HCT116 (cell line): ENCODE measurements around the gene CNTNAP2. TPM values are rescaled to one million over a fixed set of nuclear protein-coding genes. Genes with fewer than 3 reads are reported as not detected.

ENCODE experiments used
- ATAC-seq: fragments of 200-7000 bp; cut with Tn5 transposase; 2 replicates; pipeline ENCODE4 v1.9.1; 2020; ENCODE audit warnings: mild to moderate bottlenecking, moderate library complexity
- BruUV-seq: library from RNA; stranded (reverse); fragments of 400-500 nt; replicated peaks from 2 replicates; lab custom pipeline; 2021; lab: Mats Ljungman, UMichigan
- CTCF ChIA-PET: fragments of 300-600 bp; sonication (Branson Sonifier 250); formaldehyde crosslinking; loops from one replicate; lab custom pipeline; 2021; ENCODE audit warnings: antibody characterized with exemption; lab: Charles Lee
- POLR2A ChIA-PET: fragments of 300-600, 350-600 bp; sonication (Branson Sonifier 250); formaldehyde crosslinking; loops from one replicate; lab custom pipeline; 2021; ENCODE audit warnings: antibody characterized with exemption; lab: Charles Lee
- RAD21 ChIA-PET, 2 experiments: fragments of 300-600 bp; sonication (Branson Sonifier 250); formaldehyde crosslinking; loops; one replicate each; lab custom pipeline; 2023; ENCODE audit warnings: low total read pairs in 2 of 2; ENCODE audit not compliant: uncharacterized antibody in 2 of 2, unreplicated experiment in 2 of 2, low non-redundant PET in 1 of 2; lab: Charles Lee
- DNase-seq: peaks from one replicate; pipeline ENCODE4 v3.0.0-alpha.2; 2010; ENCODE audit warnings: low read depth, low spot score
- H2AFZ ChIP-seq: fragments of 200-600 bp; shearing (Covaris generic), sonication (generic); 2 replicates; pipeline ENCODE4 v1.6.1; 2017; ENCODE audit warnings: low read depth, mixed run types, mixed read lengths, antibody characterized with exemption, low read length; ENCODE audit not compliant: poor library complexity, severe bottlenecking
- H3K27ac ChIP-seq: 2 replicates; pipeline ENCODE4 v1.5.1; 2012; ENCODE audit warnings: low read depth, low read length
- H3K27me3 ChIP-seq: fragments of 200-600 bp; sonication (generic); 2 replicates; pipeline ENCODE4 v1.6.1; 2016; ENCODE audit warnings: mixed run types, low read length, mixed read lengths; ENCODE audit not compliant: insufficient read depth
- H3K36me3 ChIP-seq, 2 experiments: fragments of 200-500 bp in 1 of 2; fragments of 200-600 bp in 1 of 2; sonication (Bioruptor generic) in 1 of 2; sonication (generic) in 1 of 2; 2 replicates each; pipeline versions ENCODE4 v1.5.1 to v1.6.1; 2014 to 2016; ENCODE audit warnings: low read length in 2 of 2, inconsistent platforms in 1 of 2, mixed read lengths in 1 of 2, mixed run types in 1 of 2; ENCODE audit not compliant: insufficient read depth in 2 of 2, control insufficient read depth in 1 of 2
- H3K4me1 ChIP-seq, 2 experiments: fragments of 200-600 bp in 1 of 2; sonication (generic) in 1 of 2; 2 replicates each; pipeline versions ENCODE4 v1.5.1 to v1.6.1; 2012 to 2017; ENCODE audit warnings: low read length in 2 of 2, inconsistent platforms in 1 of 2, mild to moderate bottlenecking in 1 of 2, mixed read lengths in 1 of 2, mixed run types in 1 of 2, moderate library complexity in 1 of 2; ENCODE audit not compliant: insufficient read depth in 2 of 2, control insufficient read depth in 1 of 2
- H3K4me2 ChIP-seq: fragments of 200-600 bp; sonication (generic); 2 replicates; pipeline ENCODE4 v1.6.1; 2017; ENCODE audit warnings: mixed run types, low read length, mixed read lengths
- H3K4me3 ChIP-seq, 2 experiments: fragments of 200-600 bp in 1 of 2; sonication (generic) in 1 of 2; replicated peaks in 1 of 2; 2 replicates each; pipeline ENCODE4 v1.5.1; 2011 to 2016; ENCODE audit warnings: low read length in 2 of 2, control low read depth in 1 of 2, low read depth in 1 of 2, mild to moderate bottlenecking in 1 of 2, mixed read lengths in 1 of 2, mixed run types in 1 of 2
- H3K79me2 ChIP-seq: fragments of 200-600 bp; sonication (generic); 2 replicates; pipeline ENCODE4 v1.6.1; 2017; ENCODE audit warnings: mild to moderate bottlenecking, mixed run types, low read length, moderate library complexity, mixed read lengths; ENCODE audit not compliant: insufficient read depth
- H3K9ac ChIP-seq: fragments of 200-600 bp; sonication (generic); 2 replicates; pipeline ENCODE4 v1.6.1; 2016; ENCODE audit warnings: low read length, mixed read lengths
- H3K9me2 ChIP-seq: fragments of 200-600 bp; sonication (generic), shearing (Covaris generic); 2 replicates; pipeline ENCODE4 v1.6.1; 2017; ENCODE audit warnings: mixed run types, mild to moderate bottlenecking, moderate library complexity; ENCODE audit not compliant: insufficient read depth
- H3K9me3 ChIP-seq, 2 experiments: fragments of 200-500 bp in 1 of 2; fragments of 200-600 bp in 1 of 2; sonication (Bioruptor generic) in 1 of 2; sonication (generic) in 1 of 2; 2 replicates each; pipeline ENCODE4 v1.6.1; 2014 to 2017; ENCODE audit warnings: low read length in 2 of 2, mixed read lengths in 2 of 2, inconsistent platforms in 1 of 2, low read depth in 1 of 2, mild to moderate bottlenecking in 1 of 2, mixed run types in 1 of 2, moderate library complexity in 1 of 2; ENCODE audit not compliant: control insufficient read depth in 1 of 2, insufficient read depth in 1 of 2
- H4K20me1 ChIP-seq: fragments of 200-600 bp; sonication (generic), shearing (Covaris generic); 2 replicates; pipeline ENCODE4 v1.6.1; 2017; ENCODE audit warnings: mixed run types, mild to moderate bottlenecking, moderate library complexity; ENCODE audit not compliant: insufficient read depth
- EZH2phosphoT487 ChIP-seq: fragments of 200-600 bp; IDR thresholded peaks from 2 replicates; pipeline ENCODE4 v1.6.1; 2018; ENCODE audit warnings: antibody characterized with exemption, borderline replicate concordance
- RAD21 ChIP-seq: IDR thresholded peaks from 2 replicates; pipeline ENCODE4 v1.6.1; 2012; ENCODE audit warnings: low read depth, mild to moderate bottlenecking
- SIN3A ChIP-seq: IDR thresholded peaks from 2 replicates; pipeline ENCODE4 v1.6.1; 2012; ENCODE audit warnings: low read depth
- YY1 ChIP-seq: IDR thresholded peaks from 2 replicates; pipeline ENCODE4 v1.6.1; 2011; ENCODE audit warnings: low read length, low read depth, moderate library complexity, mild to moderate bottlenecking; ENCODE audit not compliant: insufficient replicate concordance; ENCODE audit errors: extremely low read depth
- intact Hi-C: fragments of 100-400 bp; cut with micrococcal nuclease; formaldehyde crosslinking; loops from 2 replicates; pipeline ENCODE4 v1.10.0; 2022
- total RNA-seq: library from RNA; stranded (reverse); gene quantifications from one replicate; pipeline ENCODE4 v1.2.1, GENCODE V29; 2021; ENCODE audit not compliant: unreplicated experiment

The CNTNAP2 gene
- total RNA-seq, 1 experiment from 2014 or later = 0.37 TPM

GRCh38 chr7:147774461-147774860 lies 1657.9 kb downstream of the CNTNAP2 start:
- TF ChIP-seq SIN3A (no peak), YY1 (no peak), EZH2phosphoT487 (no peak)
- H3K27ac ChIP-seq = no peak overlapping the region
- ChIA-PET RAD21 (no interaction called here), CTCF (no interaction called here), POLR2A (no interaction called here)
- no peaks in the 10 kb centered on the region for H4K20me1 ChIP-seq
- no peaks in the 10 kb centered on the region for H3K79me2 ChIP-seq
- H3K9me2 ChIP-seq = no peaks in the 10 kb centered on the region
- H3K27me3 ChIP-seq = no peaks in the 10 kb centered on the region
- ATAC-seq (no peak), DNase-seq (no peak)
- H3K4me2 ChIP-seq = no peak overlapping the region
- no peaks in the 10 kb centered on the region for H3K36me3 ChIP-seq
- no peak overlapping the region for H2AFZ ChIP-seq
- H3K9me3 ChIP-seq = peaks cover 8 to 9% of the 10 kb centered on the region in 2 experiments; a peak in 2 of 4 replicates
- no TSS peak for BruUV-seq
- no peak overlapping the region for H3K4me3 ChIP-seq
- no peak overlapping the region for H3K9ac ChIP-seq
- intact Hi-C loops = no loop called here
- H3K4me1 ChIP-seq = no peaks in the 10 kb centered on the region

- TF ChIP-seq RAD21 = no peak
- Histone ChIP-seq H3K27me3 (no peaks in the 10 kb centered on the region), H3K9me3 (peaks cover 8 to 15% of the 10 kb centered on the region in 2 experiments; a peak in 2 of 4 replicates), H4K20me1 (no peaks in the 10 kb centered on the region), H3K9me2 (no peaks in the 10 kb centered on the region), H3K4me2 (no peak overlapping the region), H3K9ac (no peak overlapping the region), H3K27ac (no peak overlapping the region), H3K4me3 (no peak overlapping the region), H2AFZ (no peak overlapping the region), H3K36me3 (no peaks in the 10 kb centered on the region), H3K4me1 (no peaks in the 10 kb centered on the region), H3K79me2 (no peaks in the 10 kb centered on the region)
- POLR2A ChIA-PET = no interaction called here
- no TSS peak for BruUV-seq
- intact Hi-C loops = no loop called here
- no peak for ATAC-seq
- RAD21 ChIA-PET = no interaction called here
- DNase-seq = no peak
- CTCF ChIA-PET = no interaction called here
Measured at GRCh38 chr7:147775516-147776284, 1659.1 kb downstream of the CNTNAP2 start.
